HFFc6 (cell line): Measurements from ENCODE around the gene MYO18B. TPM values are rescaled to one million over a fixed set of nuclear protein-coding genes. Genes with fewer than 3 reads are reported as not detected.

ENCODE experiments used
- DNase-seq: peaks from one replicate; pipeline ENCODE4 v3.0.0-alpha.2; 2018
- H3K27ac Mint-ChIP-seq: 2 replicates; pipeline ENCODE4 v1.8.0; 2020; ENCODE audit warnings: mild to moderate bottlenecking, mixed read lengths
- H3K27me3 Mint-ChIP-seq: 2 replicates; pipeline ENCODE4 v1.8.0; 2021; ENCODE audit warnings: mild to moderate bottlenecking, moderate library complexity, mixed read lengths; ENCODE audit not compliant: insufficient read depth
- H3K36me3 Mint-ChIP-seq: 2 replicates; pipeline ENCODE4 v1.8.0; 2021; ENCODE audit warnings: low read depth, mixed read lengths
- H3K4me1 Mint-ChIP-seq: 2 replicates; pipeline ENCODE4 v1.8.0; 2020; ENCODE audit warnings: low read depth, mixed read lengths
- H3K4me3 Mint-ChIP-seq: 2 replicates; pipeline ENCODE4 v1.8.0; 2020; ENCODE audit warnings: mild to moderate bottlenecking, moderate library complexity, mixed read lengths
- H3K9me3 Mint-ChIP-seq: 2 replicates; pipeline ENCODE4 v1.8.0; 2020; ENCODE audit warnings: mild to moderate bottlenecking, mixed read lengths
- total RNA-seq, 6 experiments: library from RNA; stranded (reverse); fragmentation: NEBNext Ultra II Directional; extraction: Animal tissue kit (Norgen Biotek cat#: 25700); gene quantifications; 2 replicates in 1 of 6; 3 replicates in 5 of 6; pipeline ENCODE4 v1.2.3, GENCODE V29; 2021
- TF ChIP-seq, protein P1 (sequence below): fragments of 200-600 bp; sonication (generic); IDR thresholded peaks from 2 replicates; pipeline ENCODE4 v1.5.0; 2021; ENCODE audit warnings: antibody characterized with exemption, mild to moderate bottlenecking

MYO18B gene
- total RNA-seq, 6 experiments from 2014 or later: 0.02 TPM; not detected in 5

DNA sequence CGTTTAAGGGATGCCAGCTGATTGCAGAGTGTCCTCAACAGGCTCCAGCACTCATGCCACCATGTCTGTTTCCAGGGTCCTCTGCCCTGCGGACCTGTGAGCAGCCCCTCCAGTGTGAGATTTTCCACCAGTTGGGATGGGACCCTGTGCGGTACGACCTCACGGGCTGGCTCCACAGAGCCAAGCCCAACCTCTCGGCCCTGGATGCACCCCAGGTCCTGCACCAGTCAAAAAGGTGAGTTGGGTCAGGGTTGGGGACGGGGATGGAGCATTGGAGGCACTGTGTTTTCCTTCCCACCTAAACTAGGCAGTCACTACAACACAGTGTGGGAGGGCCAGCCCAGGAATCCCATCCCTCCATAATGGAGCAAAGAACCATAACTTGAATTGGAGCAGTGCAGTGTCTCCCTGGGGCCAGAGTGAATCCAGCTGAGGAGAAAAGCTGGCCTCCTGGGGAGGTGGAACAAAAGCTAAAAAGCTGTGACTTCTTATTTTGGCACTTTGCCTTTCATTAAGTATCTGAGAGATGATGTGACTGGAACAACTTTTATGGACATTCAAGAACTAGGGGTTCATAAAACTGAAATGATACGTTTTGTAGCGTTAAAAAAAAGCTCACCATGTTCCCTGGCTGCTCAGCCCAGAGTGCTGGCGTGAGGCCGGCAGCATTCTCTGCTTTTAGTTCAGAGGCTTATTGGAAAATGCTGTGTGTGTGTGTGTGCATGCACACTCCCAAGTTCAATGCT is 101.8 kb downstream of the MYO18B start:
- Mint-ChIP-seq H3K27me3 (no peaks in the 10 kb centered on the region; the same call in 1 of the 2 replicates), H3K4me1 (no peaks in the 10 kb centered on the region), H3K27ac (no peak overlapping the region), H3K4me3 (no peak overlapping the region), H3K36me3 (peaks cover 15% of the 10 kb centered on the region), H3K9me3 (peaks cover 75% of the 10 kb centered on the region)
- DNase-seq: no peak
- TF ChIP-seq, protein P1, sequence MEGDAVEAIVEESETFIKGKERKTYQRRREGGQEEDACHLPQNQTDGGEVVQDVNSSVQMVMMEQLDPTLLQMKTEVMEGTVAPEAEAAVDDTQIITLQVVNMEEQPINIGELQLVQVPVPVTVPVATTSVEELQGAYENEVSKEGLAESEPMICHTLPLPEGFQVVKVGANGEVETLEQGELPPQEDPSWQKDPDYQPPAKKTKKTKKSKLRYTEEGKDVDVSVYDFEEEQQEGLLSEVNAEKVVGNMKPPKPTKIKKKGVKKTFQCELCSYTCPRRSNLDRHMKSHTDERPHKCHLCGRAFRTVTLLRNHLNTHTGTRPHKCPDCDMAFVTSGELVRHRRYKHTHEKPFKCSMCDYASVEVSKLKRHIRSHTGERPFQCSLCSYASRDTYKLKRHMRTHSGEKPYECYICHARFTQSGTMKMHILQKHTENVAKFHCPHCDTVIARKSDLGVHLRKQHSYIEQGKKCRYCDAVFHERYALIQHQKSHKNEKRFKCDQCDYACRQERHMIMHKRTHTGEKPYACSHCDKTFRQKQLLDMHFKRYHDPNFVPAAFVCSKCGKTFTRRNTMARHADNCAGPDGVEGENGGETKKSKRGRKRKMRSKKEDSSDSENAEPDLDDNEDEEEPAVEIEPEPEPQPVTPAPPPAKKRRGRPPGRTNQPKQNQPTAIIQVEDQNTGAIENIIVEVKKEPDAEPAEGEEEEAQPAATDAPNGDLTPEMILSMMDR: no peak

DNA sequence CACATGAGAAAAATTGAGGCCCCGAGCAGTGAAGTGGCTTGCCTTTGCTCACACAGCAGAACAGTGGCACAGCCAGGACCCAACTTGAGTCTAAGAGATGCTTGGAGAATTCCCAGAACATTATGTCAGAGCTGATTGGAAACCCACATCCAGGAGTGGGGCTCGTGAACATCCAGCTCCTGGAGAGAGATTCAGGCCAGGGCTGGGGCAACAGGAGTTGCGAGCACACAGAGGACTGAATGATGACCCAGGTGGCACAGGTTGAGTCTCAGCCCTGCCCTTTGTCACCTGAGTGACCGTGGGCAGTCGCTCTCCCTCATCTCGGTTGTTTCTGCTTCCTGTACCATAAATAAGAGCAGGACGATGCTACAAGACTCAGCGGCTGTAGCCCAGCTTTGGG is 102.6 kb downstream of the MYO18B start:
- H3K4me3 Mint-ChIP-seq: no peak overlapping the region
- TF ChIP-seq, protein P1: no peak
- H3K4me1 Mint-ChIP-seq: no peaks in the 10 kb centered on the region
- H3K9me3 Mint-ChIP-seq: peaks cover 70% of the 10 kb centered on the region
- H3K36me3 Mint-ChIP-seq: peaks cover 15% of the 10 kb centered on the region
- no peak for DNase-seq
- H3K27me3 Mint-ChIP-seq: no peaks in the 10 kb centered on the region; the same call in 1 of the 2 replicates
- no peak overlapping the region for H3K27ac Mint-ChIP-seq

GRCh38 chr22:25845985-25846745 is 104.2 kb downstream of the MYO18B start:
- Mint-ChIP-seq H3K27ac (no peak overlapping the region), H3K9me3 (peaks cover 70% of the 10 kb centered on the region), H3K4me3 (no peak overlapping the region), H3K36me3 (peaks cover 9% of the 10 kb centered on the region), H3K27me3 (no peaks in the 10 kb centered on the region; the same call in 1 of the 2 replicates), H3K4me1 (no peaks in the 10 kb centered on the region)
- no peak for DNase-seq
- TF ChIP-seq, protein P1: no peak

GRCh38 chr22:25847451-25847850 is 105.5 kb downstream of the MYO18B start:
- no peaks in the 10 kb centered on the region; the same call in 1 of the 2 replicates for H3K27me3 Mint-ChIP-seq
- H3K9me3 Mint-ChIP-seq: peaks cover 68% of the 10 kb centered on the region
- TF ChIP-seq, protein P1: no peak
- DNase-seq: no peak
- no peaks in the 10 kb centered on the region for H3K4me1 Mint-ChIP-seq
- no peak overlapping the region for H3K27ac Mint-ChIP-seq
- H3K36me3 Mint-ChIP-seq: peaks cover 13% of the 10 kb centered on the region
- H3K4me3 Mint-ChIP-seq: no peak overlapping the region

- H3K36me3 Mint-ChIP-seq: peaks cover 14% of the 10 kb centered on the region
Observed at GRCh38 chr22:25848954-25849353, 107.0 kb downstream of the MYO18B start.

More at GRCh38 chr22:25848954-25849353, 107.0 kb downstream of the MYO18B start:
- TF ChIP-seq, protein P1: no peak
- Mint-ChIP-seq H3K27me3 (no peaks in the 10 kb centered on the region; the same call in 1 of the 2 replicates), H3K9me3 (peaks cover 72% of the 10 kb centered on the region), H3K4me3 (no peak overlapping the region), H3K4me1 (no peaks in the 10 kb centered on the region), H3K27ac (no peak overlapping the region)
- DNase-seq: no peak
